ENCODE measurements around the gene HIPK2.

HIPK2 gene

DNA sequence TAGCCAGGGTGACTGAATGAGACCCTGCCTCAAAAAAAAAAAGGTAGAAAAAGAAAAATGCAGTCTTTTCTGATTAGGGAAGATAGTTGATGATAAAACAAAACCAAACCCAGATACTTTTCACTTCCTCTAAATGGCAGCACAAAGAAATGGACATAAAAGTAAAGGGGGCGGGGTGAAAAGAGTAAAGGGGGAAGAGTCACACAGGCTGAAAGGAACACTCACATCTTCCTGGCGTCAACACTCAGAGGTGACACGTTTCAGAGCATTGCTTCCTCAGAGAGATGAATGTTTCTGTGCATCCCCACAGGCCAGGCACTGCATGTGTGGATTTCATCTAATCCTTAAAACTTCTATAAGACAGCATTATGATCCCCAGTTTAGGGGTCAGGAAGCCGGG lies 81.2 kb downstream of the HIPK2 start:
- no peak for DNase-seq (ENCODE audit: low read depth, low spot score)

DNA sequence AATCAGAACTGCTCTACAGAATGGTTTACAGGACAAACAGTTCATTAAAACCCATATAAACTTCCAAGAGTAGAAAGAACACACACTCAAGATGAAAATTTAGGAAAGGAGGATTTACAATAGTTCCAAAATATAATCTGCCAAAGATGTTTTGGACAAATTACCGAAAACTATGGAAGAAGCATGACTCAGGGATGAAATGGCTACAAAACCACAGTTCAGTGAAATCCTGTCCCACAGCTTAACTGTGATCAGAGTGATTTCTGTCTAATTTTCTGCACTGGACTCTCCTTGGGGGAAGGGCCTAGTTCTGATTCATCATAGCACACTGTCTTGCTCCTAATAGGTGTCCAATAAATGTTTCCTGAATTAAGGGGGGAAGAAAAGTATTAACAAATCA lies 82.2 kb downstream of the HIPK2 start:
- peak; percentile 55 for DNase-seq (ENCODE audit: low read depth, low spot score)

DNA sequence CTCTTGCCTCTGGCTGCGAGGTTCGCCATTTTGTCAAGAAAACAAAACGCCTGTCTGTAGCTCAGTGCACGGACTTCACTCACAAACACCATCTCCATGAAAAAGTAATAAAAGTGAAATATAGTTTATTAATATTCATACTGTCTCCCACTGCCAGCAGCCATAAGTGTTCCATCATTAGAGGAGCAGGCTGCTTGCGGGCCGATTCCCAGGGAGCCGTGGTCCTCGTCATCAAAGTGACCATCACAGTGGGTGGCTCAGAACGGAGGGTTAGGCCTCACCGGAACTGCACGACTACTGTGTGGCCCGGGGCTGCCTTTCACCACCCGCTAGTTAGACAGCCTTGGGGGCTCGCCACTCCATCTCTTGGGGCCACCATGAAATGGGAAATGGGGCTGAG lies 82.7 kb downstream of the HIPK2 start:
- DNase-seq (ENCODE audit: low read depth, low spot score), result no peak

DNA sequence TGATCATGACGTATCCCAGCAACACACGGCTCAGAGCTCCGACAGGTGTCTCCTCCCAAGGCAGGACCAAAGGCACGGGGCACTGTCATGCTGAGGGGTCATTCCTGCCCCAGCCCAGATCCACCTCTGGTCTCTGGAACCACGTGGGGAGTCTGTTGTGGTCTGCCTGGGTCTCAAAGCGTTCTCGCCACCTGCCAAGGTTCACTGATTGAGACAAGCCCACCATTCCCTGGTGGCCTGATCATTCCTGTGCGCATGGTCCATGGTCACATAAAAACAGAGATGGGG lies 83.5 kb downstream of the HIPK2 start:
- DNase-seq (ENCODE audit: low read depth, low spot score), result no peak

DNA sequence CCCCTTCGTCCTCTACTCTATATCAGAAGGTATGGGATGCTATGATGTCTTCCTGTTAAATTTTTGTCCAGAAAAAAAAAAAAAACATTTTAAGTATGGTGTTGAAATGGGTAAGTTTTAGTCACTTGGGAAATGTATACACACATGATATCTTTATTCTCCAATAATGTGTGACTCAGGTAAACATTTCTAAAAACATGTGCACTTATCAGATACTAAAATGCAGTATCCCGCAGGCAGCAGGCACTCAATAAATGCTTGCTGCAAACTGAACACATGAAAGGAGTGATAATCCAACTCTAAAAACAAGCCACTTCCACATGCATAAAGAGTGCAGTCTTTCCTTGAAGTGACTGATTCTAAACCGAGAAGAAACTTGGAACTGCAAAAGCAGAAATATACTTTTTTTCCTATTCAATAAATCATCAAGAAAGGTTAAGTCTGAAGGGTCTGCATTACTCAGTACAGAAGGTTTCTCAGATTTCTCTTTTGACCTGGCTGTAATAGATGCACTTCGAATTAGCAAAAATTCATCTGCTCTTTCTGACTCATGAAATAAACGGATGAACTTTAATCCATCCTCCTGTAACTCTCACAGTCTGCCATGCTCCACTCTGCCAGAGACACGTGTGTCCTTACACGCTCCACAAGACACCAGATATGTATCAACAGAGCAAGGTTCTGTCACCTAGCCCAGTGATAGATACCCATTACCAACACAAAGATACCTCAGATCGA lies 84.0 kb downstream of the HIPK2 start:
- no peak for DNase-seq (ENCODE audit: low read depth, low spot score)

DNA sequence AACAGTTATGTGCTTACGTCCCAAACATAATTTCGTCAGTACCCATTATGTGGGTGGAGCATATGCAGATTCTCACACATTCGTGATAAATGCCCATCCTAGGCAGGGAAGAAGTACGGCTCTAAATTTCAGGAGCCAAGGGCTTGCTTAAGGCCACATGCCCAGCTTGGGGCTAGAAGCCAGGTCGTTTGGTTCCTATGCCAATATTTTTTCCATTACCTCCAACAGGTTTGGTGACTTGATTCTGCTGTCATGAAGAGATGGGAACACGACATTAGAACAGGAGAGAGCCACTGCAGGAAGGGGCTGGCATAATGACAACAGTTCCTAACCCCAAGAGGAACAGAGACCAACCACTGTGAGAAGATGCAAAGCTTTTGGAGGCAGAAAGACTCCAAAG lies 85.1 kb downstream of the HIPK2 start:
- DNase-seq (ENCODE audit: low read depth, low spot score), result no peak

DNA sequence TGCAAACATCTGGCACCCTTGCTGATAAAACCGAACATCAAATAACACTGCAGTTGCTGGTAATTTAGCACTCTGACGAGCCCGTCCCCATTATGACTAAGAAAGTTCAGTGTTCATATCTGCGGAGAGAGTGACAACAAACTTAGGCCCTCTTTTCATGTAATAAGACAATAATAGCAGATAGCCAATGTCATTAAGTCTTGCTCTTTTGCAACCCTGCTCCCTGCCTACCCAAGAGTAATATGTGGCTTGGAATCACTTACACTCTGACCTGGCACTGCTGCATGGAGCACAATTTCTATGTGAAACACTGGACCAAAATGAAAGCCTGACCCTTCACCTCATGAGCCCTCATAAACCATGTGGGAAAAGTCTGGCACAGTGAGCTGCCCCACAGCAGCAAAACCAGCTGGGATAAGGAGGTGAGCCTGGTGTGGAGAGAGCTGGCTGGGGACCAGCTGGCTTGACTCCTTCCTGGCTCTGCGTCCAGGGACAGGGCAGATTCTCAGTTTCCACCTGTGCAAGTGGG lies 86.5 kb downstream of the HIPK2 start:
- DNase-seq (ENCODE audit: low read depth, low spot score), result peak; percentile 24

DNA sequence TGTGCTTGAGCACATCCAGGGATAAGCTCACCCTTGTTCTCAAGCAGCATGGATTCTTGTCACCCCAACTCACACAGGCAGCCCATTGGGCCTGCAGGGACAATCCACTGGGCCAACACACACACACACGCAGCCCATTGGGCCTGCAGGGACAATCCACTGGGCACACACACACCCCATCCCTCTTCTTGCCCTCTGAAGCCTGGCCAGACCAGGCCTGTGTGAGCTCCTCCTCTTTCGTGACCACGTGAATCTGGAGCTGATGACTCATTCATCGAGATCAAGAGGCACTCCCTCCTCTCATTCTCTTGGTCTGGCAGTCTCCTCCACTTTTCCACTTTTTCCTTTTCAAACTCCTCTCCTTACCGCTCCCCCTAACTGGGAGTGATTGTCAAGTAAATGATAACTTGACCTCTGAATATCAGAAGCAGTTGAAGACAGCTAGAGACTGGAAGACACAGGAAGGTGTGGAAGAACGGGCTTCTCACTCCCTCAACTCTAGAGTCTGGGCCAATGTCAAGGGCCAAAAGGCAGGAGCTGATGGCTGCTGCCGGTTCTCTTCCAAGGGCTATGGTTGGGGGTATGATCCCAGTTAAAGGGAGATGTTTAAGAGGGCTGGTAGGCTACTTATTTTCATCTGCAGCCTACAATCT lies 89.7 kb downstream of the HIPK2 start:
- peak; percentile 50 for DNase-seq (ENCODE audit: low read depth, low spot score)

DNA sequence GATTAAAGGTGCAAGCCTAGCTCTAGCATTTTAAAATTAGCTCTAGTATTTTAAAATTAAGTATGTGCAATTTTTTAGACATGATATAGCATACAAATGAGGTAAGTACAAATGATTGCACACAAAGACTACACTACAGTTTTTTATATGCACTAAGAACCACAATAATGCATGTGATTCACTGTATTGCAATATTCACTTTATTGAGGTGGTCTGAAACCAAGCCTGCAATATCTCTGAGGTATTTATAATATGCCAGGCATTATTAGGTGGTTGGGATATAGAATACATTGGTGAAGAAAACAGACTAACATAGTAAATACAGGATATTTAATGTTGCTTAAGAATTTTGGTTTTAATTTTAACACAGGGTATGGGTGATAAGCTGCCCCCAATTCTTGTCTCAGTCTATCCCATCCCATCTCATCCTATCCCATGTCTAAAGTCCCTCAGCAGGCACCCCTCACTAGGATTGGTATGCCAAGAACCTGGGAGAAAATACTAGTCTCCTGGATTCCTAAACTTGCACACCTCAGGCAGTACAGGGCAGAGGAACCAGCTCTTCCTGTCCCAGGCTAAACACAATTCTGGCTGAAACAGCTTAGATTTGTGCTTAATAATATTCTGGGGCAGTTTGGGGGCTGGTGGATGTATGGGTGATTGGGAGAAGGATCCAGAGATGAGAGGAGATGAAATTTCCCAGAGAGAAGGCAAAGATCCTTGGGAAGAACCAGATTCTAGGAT lies 90.4 kb downstream of the HIPK2 start:
- no peak for DNase-seq (ENCODE audit: low read depth, low spot score)

DNA sequence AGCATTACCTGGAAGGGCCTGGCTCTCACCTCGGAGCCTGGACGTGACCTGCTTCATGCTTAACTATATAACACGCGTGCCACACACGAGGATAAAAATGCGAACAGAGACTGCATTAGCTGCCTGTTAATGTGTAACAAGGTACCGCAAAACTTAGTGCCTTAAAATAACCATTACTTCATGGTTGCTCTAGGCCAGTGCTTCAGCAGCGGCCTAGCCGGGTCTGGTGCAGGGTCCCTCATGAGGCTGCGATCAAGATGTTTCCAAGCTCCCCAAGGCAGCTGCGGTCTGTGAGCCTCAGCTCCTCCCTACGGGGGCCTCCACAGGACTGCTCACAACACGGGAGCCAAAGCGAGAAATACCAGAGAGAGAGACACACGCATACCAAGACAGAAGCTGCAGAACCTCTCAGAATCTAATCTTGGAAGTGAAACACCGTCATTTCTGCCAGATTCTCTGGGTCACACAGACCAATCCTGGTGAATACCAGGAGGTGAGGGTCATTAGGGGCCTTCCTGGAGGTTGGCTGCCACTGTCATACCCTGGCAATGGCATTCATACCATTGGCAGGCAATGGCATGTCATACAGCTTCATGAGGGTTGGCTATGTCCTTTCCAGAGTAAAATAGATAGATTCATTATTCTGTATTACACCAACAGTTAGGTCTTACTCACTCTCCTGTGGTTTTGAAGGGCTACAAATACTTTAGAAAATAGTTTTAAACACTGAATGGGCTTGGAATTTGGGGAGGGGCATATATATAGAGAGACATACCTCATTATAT lies 94.5 kb downstream of the HIPK2 start:
- DNase-seq (ENCODE audit: low read depth, low spot score), result peak; percentile 77

DNA sequence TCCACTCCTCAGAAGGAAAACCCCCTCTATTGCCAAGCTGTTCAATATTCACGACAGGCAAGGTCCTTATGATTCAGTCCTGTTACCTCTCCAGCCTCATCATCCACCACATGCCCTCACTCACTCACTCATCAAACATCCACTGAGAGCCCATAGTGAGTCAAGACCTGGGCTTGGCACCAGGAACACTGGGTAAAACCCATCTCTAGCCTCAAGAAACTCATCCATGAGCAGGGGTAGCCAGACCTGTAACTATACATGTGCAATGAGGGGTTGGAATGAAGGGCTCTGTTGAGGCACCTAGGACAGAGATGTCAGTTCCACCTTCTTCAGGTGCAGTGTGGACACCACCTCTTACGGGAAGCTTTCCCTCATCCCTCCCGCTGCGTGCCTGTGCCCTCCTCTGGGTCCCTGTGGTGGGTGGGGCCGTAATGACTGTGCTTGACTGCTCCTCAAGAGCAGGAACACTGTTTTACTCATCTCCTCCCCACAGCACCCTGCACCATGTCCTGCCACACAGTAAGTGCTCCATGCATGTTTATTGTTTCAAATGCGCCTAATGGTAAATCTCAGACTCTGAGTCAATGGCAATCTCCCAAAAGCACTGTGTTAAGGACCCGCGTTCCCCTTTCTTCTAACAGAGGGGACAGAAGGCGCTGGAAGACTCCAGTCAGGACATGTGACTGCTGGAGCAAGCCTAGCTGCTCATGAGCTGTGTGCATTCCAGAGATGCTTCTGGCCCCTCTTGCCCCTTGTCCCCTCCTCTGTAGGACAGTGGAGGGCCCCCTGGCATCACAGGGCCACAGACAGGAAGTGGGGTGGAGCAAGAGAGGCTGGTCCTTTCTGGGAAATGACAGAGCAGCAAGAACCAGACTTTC lies 95.4 kb downstream of the HIPK2 start:
- peak; percentile 64 for DNase-seq (ENCODE audit: low read depth, low spot score)

DNA sequence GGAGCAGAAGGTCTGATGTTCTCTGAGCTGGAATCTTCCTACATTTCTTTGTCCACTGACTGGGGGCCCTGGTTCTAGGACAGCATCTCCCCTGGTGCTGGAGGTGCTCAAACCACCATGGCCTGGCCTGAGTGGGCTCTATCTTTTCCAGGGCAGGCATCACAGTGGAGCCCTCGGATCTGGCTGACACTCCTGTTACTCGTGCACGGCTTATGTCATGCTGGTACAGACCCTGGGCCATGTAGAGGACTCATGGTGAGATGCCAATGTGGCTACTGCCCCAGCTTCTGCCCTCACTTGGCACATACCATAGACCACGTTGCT lies 96.0 kb downstream of the HIPK2 start:
- DNase-seq (ENCODE audit: low read depth, low spot score), result no peak

DNA sequence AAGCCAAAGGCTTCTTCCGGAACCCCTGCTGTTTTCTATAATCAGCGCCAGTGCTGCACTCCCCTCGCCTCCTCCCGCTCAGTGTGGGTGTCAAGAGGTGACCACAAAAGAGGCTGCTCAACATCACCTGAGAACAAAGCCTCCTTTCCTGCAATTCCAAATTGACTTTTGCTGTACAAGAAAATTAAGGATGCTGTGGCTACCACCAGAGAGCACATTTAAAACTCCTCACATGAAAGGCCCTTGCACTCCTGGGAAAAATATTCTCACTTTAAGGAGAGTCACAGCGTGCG lies 96.4 kb downstream of the HIPK2 start:
- DNase-seq (ENCODE audit: low read depth, low spot score), result no peak

DNA sequence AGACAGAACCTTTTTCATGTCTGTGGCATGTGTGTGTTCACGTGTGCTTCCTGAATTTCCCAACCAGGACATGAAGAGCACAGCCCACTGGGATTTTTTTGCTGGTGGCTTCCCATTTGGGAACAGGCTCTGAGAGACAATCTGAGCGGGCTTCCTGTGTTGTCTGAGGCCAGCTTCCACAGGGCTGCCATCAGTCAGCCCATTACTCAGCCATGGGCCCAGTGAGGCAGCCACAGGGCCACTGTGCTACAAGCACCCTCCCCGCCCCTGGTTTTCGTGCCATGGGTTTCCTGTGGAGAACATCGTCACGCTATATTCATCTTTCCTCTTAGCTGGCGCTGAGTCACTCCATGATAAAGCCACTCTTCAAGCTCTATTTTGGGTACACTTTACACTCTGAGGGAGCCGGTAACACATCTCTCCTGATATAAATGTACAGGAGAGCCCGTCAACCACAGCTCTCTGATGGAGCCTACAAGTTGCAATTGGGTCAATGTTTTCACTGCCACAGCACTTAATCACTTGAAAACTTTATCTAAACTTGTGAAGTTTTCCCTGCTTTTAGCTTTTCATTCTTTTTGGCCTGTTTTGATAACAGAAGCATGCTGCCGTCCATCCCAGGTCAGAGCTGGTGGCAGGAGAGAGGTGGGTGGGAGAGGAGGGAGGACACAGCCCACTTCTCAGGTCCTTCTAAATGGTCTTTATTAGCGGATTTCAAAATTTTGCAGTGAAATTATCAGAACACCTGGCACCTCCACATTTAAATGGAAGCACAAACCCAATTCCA lies 96.9 kb downstream of the HIPK2 start:
- peak; percentile 93 for DNase-seq (ENCODE audit: low read depth, low spot score)

DNA sequence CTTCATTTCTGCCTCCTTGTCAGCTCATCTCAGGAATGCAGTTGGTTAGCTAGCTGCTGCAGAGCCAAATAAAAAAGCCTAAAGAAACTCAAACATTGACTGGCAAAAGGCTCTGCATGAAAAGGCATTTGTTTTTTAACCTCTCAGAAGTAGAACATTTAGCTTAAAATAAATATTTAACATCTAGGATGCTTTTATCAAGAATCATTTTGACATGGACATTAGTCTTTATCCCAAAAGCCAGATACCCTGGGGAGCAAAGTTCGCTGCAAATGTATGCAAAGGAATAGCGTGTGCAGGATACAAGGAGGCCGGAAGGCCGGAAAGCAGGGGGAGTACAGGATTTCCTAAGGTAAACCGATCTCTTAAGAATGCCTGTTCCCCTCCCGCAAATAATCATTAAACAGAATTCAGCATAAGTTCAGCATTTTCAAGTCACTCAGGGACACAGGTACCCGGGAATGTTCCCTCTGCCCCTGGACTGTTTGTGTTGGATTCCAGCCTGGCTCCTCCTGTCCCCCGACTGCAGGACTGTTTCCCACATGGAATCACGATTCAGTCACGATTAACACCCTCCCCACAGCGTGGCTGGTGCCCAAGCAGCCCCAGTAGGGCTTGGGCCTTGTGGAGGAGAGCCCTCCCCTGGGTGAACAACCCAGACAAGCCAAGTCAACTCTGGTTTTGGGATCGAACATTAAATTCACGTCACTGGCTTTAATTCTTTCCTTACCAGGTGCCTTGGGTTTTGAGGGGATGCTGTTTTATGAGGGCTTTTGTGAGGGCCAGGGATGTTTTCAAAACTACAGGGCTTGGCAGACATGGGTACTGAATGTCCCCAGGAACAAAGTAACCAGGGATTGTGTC lies 97.8 kb downstream of the HIPK2 start:
- peak; percentile 69 for DNase-seq (ENCODE audit: low read depth, low spot score)

DNA sequence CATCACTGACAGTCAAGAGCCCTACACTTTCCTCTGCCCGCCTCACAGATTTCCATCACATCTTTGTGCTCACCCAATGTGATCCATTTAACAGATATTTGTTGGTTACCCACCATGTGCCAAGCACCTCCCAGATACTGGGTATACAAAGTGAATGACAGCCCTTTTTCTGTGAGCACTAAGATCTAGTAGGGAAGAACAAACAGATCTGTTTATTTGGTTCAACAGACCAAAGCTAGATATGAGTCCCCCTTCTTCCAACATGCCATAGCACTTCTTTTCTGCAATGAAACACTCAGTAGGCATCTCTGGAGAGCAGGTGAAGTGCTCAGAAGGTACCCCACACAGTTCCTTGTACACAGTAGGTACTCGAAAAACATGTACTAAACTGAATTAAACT lies 101.4 kb downstream of the HIPK2 start:
- DNase-seq (ENCODE audit: low read depth, low spot score), result no peak

DNA sequence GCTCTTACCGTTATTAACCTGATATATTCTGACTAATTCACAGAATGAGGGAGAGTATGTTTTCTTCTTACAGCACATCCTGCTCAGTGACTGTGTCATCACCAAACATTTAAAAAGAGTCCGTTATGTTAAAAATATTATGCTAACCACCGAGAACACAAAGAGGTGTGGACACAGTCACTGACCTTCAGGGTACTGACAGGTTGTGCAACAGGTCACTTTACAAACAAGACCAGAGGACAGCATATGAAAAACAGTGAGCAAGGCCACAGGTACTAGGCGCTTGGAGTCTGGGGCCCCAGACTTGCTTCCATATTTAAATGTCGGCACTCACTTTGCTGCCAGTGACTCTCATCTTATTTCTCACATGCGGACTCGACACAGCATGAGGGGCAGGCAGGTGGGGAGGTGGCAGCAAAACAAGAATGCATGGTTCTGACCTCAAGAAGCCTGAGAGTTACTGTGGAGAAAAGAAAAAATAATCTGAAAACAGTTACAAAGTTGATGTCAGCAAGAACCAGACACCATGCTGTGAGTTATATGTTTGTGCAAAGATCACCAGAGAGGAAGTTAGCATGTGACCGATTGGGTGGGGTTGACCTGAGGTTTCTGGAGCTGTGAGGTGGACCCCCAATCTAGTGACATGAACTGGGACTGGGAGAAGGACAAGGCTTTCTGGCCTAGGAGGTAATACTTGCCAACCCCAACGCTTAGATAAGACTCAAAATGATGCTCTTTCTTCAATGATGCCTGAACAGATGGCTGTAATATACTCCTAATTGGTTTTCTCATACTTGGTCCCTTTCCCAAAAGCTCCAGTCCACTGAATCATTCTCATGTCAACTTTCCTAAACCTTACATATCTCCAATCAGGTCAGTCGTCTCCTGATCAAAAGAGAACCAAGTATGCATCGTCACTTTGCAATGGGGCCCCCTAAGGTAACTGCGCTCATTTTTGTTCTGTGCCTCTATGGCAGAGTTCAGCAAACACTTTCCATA lies 102.4 kb downstream of the HIPK2 start:
- DNase-seq (ENCODE audit: low read depth, low spot score), result no peak

DNA sequence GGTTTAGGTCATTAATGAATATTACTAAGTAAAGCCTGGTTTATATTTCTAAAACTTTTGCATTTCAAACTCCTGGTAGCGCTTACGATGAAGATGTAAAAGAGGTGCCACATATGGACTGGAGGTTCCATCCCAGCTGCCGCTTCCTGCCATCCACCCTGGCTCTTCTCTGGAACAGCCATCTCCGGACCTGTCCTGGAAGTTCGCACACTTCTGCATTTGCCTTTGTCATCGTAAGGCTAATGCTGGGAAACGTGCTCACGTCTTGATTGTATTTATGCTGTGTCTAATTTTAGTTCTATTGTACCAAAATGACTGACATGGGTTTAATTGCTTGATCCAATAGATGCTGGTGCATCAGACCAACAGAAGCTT lies 103.1 kb downstream of the HIPK2 start:
- DNase-seq (ENCODE audit: low read depth, low spot score), result no peak

Measured in astrocyte of the hippocampus (primary cell).